NCI-H1092 (cell line): ENCODE measurements around the gene SERPINE3.

Experiments
- DNase-seq: peaks from one replicate; lab custom pipeline; 2025; lab: John Stamatoyannopoulos, UW

Gene SERPINE3

DNA sequence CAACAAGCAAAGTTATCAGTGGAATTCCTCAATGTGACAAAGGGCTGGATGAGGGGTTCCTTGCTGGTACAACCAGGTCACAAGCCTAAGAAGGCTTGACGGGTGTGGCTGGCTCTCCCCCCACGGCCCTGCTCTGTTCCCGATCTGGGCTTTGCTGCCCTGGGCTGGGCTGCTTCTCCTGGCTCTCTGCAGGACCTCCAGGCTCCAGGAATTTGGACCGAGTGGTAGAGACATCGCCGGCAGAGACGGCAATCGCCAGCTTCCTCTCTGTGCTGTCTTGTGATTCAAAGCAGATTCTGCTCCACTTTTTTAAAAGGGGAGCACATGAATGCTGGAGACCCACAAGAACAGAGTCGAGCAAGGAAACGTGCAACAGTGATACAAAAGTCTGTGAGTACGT lies at the start of gene SERPINE3:
TSS of gene SERPINE3 (plus strand) at position 338 of the 400 bp plus-strand sequence. CDS start 1,401 bp downstream, outside the sequence.
- DNase-seq: no peak

DNA sequence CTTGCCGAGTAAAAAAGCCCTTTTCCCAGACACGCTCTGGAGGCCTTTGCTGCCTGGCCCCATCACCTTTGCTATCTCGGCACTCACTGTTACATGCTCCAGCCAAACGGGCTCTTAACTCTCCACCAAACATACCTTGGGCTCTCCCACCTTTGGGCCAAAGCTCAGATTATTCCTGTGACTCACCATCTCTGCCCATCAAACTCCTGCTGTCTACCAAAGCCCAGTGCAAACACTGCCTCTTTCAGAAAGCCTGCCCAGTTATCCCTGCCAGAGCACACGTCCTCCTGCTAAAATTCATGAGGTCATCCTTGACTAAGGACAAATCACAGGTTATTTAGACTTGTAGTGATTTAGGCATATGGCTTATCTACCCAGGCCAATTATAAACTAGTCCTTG lies 48.1 kb upstream of the SERPINE3 start:
- no peak for DNase-seq

DNA sequence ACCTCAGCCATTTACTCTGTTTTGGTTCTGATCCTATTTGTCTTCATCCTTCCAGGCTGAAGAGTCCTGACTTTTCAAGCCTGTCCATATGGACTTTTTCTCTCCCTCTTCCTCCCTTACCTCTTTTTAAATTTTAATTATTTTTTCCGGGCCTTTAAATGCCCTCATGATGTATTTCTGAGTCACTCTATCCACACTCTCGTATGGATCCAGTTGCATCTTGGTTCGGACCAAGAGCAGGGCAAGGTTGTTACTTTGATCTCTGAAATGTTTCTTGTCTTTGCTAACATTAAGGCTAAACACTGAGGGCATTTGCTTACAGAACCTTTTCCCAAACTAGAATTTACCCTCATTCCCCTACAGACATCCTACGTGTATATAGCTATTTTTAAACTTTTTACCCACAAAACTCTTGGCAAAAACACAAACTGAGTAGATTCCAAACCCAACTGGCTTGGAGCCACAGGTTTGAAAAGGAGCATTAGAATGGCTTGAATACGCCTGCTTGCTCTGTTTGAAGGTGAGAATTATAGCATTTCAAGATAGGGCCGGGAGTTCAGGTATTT lies 47.4 kb upstream of the SERPINE3 start:
- no peak for DNase-seq

DNA sequence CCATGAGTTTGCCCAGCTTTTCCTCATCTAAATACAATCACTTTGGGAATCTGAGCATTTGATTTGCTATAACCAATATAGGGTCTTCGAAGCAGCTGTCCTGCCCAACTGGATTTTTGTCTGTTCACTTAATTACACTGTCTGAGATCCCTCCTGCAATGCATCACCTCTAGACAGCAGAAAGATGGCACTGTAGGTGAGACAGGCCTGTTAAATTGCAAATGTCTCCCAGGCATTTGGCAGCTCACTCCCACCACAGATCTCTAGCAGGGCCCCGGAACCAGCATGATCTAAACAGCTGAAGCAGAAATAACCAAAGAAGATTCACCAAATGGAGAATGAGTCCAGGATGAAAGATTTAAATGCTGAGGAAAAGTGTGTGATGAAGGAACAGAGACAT lies 41.9 kb upstream of the SERPINE3 start:
- DNase-seq: no peak

DNA sequence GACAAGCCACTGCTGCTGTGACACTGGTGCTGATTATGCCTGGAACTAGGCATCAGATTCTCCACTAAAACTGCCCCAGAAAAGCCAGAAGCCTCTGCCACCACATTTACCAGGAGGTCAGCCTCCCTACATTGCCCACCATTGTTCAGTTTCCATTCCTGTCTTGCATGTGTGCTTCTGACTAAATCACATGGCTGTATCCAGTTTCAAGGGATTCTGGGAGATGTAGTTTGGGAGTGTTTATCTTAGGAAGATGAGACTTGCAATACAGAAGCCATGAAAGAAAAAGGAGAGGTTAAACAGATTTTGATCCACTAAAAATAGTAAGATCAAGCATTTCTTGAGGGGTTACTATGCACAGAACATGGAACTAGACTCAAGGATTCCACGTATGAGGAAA lies 40.7 kb upstream of the SERPINE3 start:
- DNase-seq: no peak

DNA sequence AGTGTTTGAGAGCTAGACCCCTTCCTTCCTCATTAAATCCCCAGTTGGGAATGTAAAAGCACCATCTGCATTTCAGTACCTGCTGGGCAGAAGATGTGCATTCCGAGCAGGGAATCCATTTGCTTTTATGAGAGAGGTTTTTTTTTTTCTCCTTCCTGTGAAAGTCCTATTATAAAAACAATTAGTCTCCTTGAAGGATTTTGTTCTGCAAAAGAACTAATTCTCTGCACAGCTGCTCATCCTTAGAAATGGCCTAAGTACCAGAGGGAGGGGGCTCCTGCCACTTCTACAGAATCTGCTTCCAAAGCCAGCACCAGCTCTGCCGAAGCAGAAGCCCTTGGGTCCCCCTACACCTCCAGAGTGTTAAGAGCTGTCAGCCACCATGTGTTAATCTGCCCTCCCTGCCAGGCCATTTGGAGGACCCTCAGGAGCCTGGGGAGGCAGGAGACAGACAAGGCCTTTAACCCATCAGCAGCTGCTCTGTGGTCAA lies 36.4 kb upstream of the SERPINE3 start:
- DNase-seq: no peak

DNA sequence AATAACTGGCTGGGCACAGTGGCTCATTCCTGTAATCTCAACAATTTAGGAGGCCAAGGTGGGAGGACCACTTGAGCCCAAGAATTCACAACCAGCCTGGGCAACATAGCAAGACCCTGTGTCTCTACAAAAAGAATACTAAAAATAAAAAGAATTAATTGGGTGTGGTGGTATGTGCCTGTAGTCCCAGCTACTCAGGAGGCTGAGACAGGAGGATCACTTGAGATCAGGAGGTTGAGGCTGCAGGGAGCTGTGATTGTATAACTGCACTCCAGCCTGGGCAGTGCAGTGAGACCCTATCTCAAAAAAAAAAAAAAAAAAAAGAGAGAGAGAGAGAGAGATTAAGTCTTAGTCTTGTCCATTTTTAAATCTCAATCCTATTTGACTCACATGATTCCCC lies 35.6 kb upstream of the SERPINE3 start:
- no peak for DNase-seq

DNA sequence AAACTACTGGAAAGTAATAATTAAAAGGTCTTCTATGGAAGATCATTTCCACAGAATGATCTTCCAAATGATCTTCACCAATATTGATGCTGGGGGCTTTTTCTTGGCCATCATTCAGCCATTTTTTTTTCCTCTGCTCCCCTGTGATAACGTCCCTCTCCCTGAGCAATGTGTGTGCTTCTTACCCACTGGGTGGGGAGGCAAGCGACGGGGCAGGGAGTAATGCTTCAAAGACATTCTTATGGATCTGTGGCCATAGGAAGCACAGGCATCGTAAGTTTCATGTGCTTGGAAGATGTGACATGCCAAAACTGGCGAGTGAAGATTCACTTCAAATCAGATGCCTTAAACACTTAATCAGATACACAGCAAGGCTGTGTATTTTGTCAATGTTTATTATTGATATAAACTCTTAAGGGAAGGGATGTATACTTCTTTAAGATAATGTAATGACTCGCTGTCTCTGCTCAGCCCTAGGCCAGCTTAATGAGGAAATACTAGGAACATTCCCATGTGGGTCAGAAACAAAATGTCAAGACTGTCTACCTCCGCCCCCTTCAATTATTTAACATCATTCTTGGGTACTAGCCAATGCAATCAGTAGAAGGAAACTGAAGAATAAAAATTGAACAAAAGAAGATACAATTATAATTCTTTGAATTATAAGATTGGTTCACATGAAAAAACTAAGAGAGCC lies 34.1 kb upstream of the SERPINE3 start:
- DNase-seq: no peak

DNA sequence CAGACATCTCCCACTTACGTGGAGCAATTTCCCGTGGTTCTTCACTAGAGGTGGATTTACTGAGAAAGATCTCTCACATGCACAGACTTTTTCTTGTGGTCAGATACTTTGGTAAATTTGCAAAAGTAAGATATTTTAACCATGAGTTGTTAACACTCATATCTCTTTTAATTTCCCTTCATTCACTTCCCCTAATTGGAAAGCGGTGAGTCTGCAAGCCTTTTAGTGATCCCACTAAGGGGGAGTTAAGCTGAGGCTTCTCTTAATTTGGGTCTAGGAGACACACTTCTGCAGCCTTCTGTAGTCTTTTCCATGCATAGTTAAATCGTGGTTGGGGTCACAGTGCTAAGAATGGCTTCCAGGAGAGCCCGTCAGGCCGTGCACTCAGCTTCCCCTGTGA lies 30.7 kb upstream of the SERPINE3 start:
- DNase-seq: no peak

DNA sequence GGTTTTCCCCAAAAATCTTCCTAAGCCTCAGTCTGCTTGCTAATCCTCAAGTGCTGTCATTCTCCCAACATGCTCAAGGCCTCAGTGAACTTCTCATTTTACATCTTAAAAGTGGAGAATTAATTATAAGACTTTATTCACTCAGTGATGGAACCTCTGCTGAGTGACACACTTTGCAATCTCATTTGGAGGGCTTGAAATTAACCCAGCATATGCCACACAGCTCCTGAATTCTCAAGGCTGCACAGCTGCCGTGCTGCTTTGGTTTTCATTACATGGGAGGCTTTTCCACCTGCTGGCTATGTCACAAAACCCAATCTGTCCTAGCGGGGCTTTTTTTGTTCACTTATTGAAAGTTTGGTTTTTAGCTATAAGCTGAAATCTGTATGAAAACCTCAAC lies 28.3 kb upstream of the SERPINE3 start:
- no peak for DNase-seq

DNA sequence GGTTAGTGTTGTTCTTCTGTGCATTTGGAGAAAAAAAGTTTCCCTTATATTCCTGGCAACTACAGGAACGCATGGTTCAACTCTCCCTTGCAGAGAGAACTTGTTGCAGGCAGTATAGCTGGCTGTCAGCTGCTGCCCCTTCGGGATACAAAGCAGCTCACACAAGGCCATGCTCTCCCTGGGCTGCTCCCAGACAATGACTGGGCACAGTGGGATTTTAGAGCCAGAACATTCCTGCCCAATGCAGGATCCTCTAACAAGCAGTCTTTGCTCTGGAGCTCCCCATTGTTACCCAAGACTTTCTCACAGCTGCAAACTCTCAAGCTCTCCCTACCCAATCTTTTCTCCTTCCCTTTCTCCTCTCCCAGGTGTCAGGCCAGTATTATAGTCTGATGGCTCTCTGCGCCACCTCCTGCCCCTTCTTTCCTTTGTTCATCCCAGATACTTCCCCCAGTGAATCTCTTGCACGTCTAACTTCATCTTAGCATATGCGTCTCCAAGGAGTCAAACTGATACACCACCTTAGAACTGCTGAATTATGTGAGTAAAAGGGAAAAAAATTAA lies 27.5 kb upstream of the SERPINE3 start:
- DNase-seq: no peak

DNA sequence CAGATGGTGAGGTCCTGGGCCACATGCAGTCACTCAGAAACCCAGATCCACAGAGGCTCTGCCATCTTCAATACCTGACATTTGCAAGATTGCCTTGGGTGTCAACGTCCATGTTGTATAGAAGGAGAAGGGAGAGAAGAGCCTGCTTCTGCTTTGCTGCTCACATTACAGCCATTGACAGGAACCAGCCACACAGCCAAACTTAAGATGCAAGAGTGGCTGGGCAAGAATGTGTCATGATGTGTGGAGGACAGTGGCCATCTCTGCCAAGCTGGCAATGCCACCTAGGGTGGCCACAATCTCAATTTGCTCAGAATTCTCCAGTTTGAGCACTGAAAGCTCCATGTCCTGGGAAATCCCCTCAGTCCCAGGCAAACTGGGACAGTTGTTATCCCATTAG lies 25.9 kb upstream of the SERPINE3 start:
- DNase-seq: no peak

DNA sequence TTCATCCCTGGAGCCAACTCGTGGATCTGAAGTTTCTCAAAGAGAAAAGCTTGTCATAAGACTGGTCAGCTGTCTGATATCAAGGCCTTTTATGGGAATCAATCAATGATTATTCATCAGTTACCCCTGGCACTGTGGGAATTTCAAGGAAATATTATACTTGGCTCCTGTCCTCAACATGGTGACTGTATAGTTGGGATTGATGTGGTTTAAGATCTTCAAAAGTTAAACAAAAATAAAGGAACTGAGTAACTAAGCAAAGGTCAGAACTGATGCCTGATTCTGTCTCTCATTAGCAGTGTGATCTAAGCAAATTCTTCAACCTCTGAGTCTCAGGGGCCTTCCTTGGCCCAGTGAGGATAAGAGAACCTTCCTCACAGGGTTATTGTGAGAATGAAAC lies 22.2 kb upstream of the SERPINE3 start:
- DNase-seq: no peak

DNA sequence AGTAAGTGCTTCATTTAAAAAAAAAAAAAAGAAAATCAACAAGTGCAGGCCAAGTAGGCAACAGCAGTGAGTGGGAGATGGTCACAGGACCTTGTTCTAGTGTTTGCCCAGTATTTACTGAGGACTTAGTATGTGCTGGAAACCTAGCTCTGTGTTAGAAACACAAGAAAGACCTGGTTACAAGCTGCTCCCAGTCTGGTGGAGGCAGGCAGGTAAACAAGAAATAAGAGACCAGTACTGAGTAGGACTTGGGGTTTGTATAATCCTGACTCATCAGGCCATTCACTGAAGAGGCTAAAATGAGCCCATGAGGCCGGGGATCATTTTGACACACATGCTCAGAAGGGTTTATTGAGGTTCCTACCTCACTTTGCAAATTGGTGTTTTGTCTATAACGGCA lies 21.5 kb upstream of the SERPINE3 start:
- DNase-seq: no peak

DNA sequence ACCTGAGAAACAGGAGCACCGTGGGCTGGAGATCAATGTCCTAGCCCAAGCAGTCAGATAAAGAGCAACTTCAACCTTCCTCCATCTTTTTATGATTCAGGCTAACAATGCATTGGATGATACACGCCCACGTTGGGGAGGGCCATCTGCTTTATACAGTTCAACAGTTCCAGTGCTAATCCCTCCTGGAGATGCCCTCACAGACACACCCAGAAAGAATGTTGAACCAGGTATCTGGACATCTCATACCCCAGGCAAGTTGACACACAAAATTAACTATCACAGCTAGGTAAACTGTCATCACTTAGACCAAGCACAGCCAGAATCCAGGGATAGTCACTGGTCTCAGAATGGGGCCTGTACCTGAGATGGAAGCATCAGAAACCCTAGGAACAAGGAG lies 20.6 kb upstream of the SERPINE3 start:
- DNase-seq: no peak

DNA sequence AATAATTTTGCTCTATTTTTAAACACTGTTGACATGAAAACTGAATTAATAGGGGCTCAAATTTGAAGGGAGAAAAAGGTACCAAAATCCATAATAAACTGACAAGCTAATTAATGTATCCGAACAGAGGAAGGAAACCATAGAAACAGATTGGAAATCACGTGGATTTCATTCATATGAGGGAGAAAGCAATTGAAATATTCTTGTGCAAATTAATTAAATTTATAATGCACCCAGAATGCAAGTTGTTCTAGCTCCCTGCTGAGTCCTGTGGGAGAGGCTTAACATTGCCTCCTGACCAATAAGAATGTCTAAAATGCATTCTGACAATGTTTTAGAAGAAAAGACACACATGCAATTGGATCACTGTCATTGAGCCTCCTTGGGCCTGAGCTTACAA lies 17.7 kb upstream of the SERPINE3 start:
- DNase-seq: no peak

DNA sequence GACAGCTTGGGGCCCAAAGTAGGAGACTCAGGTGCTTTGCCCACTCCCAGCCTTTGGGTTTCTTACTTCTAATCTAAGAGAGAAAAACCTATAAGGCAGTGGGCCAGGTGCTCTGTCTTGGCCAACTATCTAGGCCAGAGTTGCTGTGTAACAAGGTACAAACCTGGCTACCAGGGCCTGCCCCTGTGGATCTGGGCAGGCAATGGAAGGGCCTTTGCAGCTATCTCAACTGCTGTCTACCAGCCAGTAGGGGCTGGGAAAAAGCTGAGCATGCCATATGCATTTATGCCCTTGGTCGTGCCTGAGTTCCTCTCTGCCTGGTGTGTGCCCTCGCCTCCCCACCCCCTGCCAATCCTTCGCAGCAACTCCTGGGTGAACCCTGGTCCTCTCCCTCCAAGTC lies 16.7 kb upstream of the SERPINE3 start:
- no peak for DNase-seq

DNA sequence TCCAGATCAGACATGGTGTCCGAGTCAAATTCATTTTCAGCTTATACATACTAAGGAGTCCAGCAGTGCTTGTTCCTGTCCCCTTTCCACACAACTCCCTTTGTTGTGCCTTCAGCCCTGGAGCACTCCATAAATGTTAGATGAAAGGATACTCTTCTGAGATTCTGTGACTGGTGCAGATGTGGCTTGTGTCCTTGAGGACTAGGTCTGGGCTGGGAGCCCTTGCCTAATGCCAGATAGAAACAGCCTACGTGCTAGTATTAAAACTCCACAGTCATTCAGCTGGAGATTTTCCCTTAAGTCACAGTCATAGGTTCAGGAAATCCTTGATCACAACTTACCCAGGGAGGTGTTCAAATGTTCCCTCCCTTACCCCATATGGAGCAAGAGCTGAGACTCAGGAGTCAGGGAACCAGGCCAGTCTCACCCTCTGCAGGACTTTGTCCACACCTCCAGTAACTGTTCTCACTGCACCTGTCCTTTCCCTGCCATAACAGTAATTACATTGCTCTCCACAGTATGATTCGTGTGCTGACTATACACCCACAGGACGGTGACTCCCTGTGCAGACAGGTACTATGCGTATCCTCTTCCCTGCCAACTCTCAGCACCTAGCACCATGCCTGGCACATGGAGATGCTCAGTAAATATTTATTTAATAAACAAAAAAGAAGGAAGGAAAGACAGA lies 15.5 kb upstream of the SERPINE3 start:
- no peak for DNase-seq

DNA sequence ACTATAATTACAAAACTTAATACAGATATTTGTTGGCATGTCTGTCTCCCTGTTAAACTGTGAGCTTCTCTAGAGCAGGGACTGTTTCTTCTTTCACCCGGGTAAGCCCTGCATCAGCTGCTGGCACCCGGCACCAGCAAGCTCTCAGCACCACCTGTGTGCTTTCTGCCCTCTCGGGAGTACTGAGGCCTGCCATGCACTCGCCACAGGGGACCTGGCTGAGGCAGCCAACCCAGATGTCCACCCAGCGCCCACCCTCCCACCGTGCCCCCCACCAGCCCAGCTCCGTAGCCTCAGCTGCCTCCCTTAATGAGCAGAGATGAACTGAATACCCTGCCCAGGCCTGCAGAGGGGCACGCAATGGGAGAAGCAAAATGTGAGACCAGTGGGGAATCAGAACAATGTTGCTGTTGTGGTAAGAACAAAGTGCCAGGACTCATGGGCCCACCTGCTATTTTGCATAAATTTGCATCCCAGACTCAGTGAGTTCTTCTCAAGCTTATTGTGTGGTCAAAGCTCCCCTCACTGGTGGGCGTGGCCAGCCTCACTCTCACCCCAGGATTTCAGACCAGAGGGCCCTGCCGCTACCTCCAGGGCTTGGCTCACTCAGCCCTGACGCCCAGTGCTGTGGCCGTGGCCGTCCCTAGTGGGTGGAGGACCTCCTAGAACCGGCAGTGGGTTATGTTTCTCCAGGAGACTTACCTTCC lies 14.6 kb upstream of the SERPINE3 start:
- peak; percentile 45 for DNase-seq

DNA sequence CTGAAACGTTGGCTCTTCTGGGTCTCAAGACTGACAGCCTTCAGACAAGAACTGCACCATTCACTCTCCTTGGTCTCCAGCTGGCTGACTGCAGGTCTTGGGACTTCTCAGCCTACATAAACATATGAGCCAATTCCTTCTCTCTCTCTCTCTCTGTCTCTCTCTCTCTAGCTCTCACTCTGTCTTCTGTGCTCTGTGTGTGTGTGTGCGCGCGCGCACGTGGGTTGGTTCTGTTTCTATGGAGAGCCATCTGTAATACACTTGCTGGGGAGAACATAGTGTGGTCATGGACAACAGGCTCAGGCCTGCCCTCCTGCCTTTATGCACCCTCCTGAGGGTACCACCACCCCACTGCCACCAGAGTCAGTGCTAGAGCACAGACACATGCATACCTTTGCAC lies 13.7 kb upstream of the SERPINE3 start:
- no peak for DNase-seq

DNA sequence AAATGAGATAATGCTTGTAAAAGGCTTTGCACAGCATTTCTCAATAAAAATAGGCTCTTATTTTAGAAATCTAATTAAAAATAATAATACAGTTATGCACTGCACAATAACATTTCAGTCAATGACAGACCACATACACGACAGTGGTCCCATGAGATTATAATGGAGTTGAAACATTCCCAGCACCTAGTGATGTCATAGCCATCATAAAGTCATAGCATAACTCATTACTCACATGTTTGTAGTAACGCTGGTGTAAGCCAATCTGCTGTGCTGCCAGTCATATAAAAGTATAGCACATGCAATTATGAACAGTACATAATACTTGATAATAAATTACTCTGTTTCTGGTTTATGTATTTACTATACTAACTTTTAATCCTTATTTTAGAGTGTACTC lies 12.7 kb upstream of the SERPINE3 start:
- DNase-seq: no peak

DNA sequence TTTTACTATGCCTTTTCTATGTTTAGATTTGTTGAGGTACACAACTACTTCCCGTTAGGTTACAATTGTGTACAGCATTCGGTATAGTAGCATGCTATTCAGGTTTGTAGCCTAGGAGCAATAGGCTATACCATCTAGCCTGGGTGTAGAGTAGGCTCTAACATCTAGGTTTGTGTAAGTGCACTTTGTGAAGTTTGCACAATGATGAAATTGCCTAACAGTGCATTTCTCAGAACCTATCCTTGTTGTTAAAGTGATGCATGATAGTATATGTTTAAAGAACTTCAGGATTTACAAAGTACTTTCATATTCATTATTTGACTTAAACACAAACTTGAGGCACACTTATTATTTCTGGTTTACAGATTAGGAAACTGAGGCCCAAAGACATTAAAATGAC lies 11.5 kb upstream of the SERPINE3 start:
- no peak for DNase-seq
